Measurements from ENCODE around the gene IL15. TPM values are rescaled to one million over a fixed set of nuclear protein-coding genes. Genes with fewer than 3 reads are reported as not detected.

IL15 gene
- total and polyA plus RNA-seq, 12 donors, result 1.4 to 19.6 (median 2.0) TPM

DNA sequence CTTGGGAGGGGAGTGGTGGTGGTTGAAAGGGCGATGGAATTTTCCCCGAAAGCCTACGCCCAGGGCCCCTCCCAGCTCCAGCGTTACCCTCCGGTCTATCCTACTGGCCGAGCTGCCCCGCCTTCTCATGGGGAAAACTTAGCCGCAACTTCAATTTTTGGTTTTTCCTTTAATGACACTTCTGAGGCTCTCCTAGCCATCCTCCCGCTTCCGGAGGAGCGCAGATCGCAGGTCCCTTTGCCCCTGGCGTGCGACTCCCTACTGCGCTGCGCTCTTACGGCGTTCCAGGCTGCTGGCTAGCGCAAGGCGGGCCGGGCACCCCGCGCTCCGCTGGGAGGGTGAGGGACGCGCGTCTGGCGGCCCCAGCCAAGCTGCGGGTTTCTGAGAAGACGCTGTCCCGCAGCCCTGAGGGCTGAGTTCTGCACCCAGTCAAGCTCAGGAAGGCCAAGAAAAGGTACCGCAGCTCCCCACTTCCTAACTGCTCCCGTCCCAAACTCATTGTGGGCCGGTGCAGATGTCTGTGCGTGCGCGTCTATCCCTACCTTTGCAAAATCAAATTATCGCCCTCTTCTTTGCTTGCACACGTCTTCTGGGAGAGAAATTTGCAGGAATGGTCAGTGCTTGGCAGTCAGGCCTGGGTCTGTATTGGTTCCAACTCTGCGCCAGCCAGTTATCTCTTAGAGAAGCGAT, 533 bp downstream of the IL15 start:
- H3K9me3 ChIP-seq, result no peaks in the 10 kb centered on the region
- DNase-seq (peak; percentile 25 to 57), ATAC-seq (peak; percentile 76 to 94 (median 88))
- H3K4me3 ChIP-seq, result peak overlapping the region; percentile 61 to 95 (median 90)
- peaks cover 0 to 41% (median 14%) of the 10 kb centered on the region in 9 donors for H3K4me1 ChIP-seq
- WGBS, 2 donors, result 2 to 3% methylated on average over 41 of the region's 41 CpGs
- intact Hi-C loops (cut with DNase I), result no loop called here
- H3K27me3 ChIP-seq, result peaks cover 0 to 6% (median 0%) of the 10 kb centered on the region in 7 donors
- peak overlapping the region; percentile 27 to 92 (median 84) for H3K27ac ChIP-seq
- TF ChIP-seq, protein P1, sequence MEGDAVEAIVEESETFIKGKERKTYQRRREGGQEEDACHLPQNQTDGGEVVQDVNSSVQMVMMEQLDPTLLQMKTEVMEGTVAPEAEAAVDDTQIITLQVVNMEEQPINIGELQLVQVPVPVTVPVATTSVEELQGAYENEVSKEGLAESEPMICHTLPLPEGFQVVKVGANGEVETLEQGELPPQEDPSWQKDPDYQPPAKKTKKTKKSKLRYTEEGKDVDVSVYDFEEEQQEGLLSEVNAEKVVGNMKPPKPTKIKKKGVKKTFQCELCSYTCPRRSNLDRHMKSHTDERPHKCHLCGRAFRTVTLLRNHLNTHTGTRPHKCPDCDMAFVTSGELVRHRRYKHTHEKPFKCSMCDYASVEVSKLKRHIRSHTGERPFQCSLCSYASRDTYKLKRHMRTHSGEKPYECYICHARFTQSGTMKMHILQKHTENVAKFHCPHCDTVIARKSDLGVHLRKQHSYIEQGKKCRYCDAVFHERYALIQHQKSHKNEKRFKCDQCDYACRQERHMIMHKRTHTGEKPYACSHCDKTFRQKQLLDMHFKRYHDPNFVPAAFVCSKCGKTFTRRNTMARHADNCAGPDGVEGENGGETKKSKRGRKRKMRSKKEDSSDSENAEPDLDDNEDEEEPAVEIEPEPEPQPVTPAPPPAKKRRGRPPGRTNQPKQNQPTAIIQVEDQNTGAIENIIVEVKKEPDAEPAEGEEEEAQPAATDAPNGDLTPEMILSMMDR (IDR thresholded peaks at IDR 0.05), result no peak
- H3K36me3 ChIP-seq, result no peaks in the 10 kb centered on the region

DNA sequence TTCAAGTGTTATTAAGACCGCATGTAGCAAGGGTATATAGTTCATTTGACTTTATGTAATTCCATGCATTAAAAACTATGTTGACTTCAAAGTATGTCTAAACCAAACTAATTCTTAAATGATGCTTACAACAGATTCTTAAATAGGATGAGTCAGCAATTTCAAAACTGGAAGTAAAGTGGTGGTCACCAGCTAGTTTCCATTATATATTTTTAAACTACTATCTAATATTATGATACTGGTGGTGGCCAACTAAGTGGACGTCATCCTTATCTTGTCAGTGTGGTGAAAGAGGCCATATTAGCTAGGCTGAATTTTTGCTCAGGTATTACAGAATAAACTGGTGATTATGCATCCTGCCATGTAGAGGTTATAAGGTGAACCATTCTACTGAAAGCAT, 1.2 kb downstream of the IL15 start:
- Histone ChIP-seq H3K4me3 (peak overlapping the region in 9 of 10 donors; percentile 61 to 95 (median 90)), H3K27me3 (peaks cover 0 to 6% (median 0%) of the 10 kb centered on the region in 7 donors), H3K9me3 (no peaks in the 10 kb centered on the region), H3K4me1 (peaks cover 0 to 48% (median 14%) of the 10 kb centered on the region in 9 donors), H3K27ac (peak overlapping the region in 6 of 10 donors; percentile 1 to 92 (median 84)), H3K36me3 (no peaks in the 10 kb centered on the region)
- WGBS, 2 donors, result 53 to 62% methylated on average over 2 of the region's 2 CpGs
- ATAC-seq (no peak), DNase-seq (no peak)
- TF ChIP-seq, protein P1 (IDR thresholded peaks at IDR 0.05), result no peak
- intact Hi-C loops (cut with DNase I), result no loop called here

DNA sequence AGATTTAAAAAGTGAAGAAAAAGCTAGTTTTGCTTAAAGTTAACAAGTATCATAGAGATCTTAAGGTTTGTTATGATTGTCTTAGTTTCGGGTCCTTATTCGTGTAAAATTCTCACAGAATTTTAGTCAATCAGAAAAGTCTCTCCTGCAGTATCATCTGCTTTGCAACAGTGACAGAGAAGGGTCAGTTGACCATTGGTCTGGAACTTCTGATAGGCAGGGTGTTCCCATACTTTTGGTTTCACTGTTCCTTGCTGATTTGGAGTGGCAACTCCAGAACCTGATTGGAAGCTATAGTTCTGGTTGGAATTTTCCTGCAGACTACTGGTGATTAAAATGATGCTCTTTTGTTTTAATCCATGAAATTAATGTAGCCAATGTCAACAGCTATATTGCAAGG, 1.8 kb downstream of the IL15 start:
- Histone ChIP-seq H3K27me3 (peaks cover 0 to 6% (median 0%) of the 10 kb centered on the region in 7 donors), H3K9me3 (no peaks in the 10 kb centered on the region), H3K27ac (peak overlapping the region in 2 of 10 donors; percentile 1 to 92), H3K36me3 (no peaks in the 10 kb centered on the region), H3K4me3 (peak overlapping the region in 4 of 10 donors; percentile 84 to 95 (median 90)), H3K4me1 (peaks cover 0 to 54% (median 14%) of the 10 kb centered on the region in 9 donors)
- ATAC-seq, result no peak
- no peak for DNase-seq
- TF ChIP-seq, protein P1 (IDR thresholded peaks at IDR 0.05), result no peak
- WGBS, 2 donors, result 77 to 88% methylated on average over 2 of the region's 2 CpGs
- intact Hi-C loops (cut with DNase I), result no loop called here

DNA sequence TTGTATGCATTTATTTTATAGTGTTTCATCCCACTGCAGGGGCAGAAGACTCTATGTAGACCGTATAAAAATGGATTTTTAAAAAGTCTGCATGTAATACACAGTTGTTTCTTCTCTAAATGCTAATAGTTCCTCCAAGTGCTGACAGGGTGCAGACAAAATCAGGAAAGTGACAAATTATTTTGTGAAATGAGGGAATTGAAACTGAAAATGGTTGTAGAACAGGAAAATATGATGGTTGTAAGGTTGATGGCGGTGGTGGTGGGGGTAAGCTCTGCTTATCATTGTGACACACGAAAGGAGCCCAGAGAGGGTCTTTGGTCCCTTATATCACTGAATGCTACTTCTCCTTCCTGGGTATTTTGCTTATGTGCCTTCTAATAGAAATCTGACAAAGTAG, 4.3 kb downstream of the IL15 start:
- ATAC-seq (no peak), DNase-seq (no peak)
- H3K27ac ChIP-seq, result peak overlapping the region in 1 of 10 donors; percentile 64
- peak overlapping the region in 1 of 10 donors; percentile 8 for H3K4me3 ChIP-seq
- H3K36me3 ChIP-seq, result no peaks in the 10 kb centered on the region
- peaks cover 0 to 69% (median 14%) of the 10 kb centered on the region in 9 donors for H3K4me1 ChIP-seq
- TF ChIP-seq, protein P1 (IDR thresholded peaks at IDR 0.05), result no peak
- WGBS, 2 donors, result 68 to 75% methylated on average over 3 of the region's 3 CpGs
- intact Hi-C loops (cut with DNase I), result no loop called here
- H3K27me3 ChIP-seq, result peaks cover 0 to 6% (median 0%) of the 10 kb centered on the region in 7 donors
- H3K9me3 ChIP-seq, result no peaks in the 10 kb centered on the region
